Astrocyte (in vitro differentiated cells and primary cell): ENCODE data around the gene APLP2.
"Not testable (repeated sequence)": the region's sequence is repeated elsewhere in the genome, so short reads cannot be mapped to it uniquely, and the experiment has no call there.

Experiments used
- CTCF ChIP-seq: IDR thresholded peaks from 2 replicates; pipeline ENCODE4 v1.5.1; 2011; ENCODE audit warnings: low read depth, mild to moderate bottlenecking, inconsistent platforms, low read length, moderate library complexity; ENCODE audit not compliant: insufficient read depth
- EZH2 ChIP-seq: IDR thresholded peaks from 2 replicates; pipeline ENCODE4 v1.6.1; 2012; ENCODE audit warnings: mild to moderate bottlenecking, low read length, inconsistent platforms; ENCODE audit not compliant: insufficient read depth

- not testable (repeated sequence) for TF ChIP-seq CTCF, EZH2
Observed at GRCh38 chr11:130108671-130109070, 39.0 kb downstream of the APLP2 start.
